ENCODE data around the gene IQGAP1. TPM values are rescaled to one million over a fixed set of nuclear protein-coding genes. Genes with fewer than 3 reads are reported as not detected.

IQGAP1 gene
- total RNA-seq, 4 donors from 2014 or later: 206 to 448 (median 215) TPM

DNA sequence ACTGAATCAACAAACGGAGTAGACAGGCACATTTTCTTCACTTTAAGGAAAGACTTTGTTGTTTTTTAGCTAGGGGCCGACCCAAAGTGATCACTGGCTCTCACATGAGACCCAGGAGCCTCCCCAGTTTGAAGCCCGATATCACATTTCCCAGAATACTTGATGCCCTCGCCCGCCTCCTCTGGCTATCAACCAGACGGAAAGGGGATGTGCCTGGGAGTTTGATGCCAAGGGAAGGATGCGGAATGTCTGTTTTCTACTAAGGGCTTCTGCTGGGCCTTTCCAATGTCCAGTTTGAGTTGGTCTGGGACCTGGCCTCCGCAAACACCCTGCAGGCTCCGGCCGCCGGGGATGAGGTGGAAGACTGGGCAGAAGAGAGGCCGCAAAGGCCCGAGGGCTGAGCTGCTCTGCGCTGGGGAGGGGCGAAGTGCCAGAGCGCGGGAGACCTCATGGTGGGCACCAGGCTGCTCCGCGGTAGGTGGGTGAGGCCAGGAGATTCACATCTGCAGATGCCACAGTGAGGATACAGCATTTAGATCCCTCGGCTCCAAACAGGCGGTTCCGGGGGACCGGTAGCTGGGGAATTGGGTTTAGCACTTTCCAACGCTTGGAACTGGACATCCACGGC, 36.4 kb upstream of the IQGAP1 start:
- no peaks in the 10 kb centered on the region for H3K27me3 ChIP-seq
- peaks cover 5% of the 10 kb centered on the region for H3K4me1 ChIP-seq
- H3K27ac ChIP-seq: no peak overlapping the region
- DNase-seq (ENCODE audit: low spot score in 2 of 2): no peak
- H3K9me3 ChIP-seq: no peaks in the 10 kb centered on the region
- H3K4me3 ChIP-seq: peak overlapping the region; percentile 64
- H3K36me3 ChIP-seq: no peaks in the 10 kb centered on the region
- WGBS: 68% methylated on average over 11 of the region's 25 CpGs
- TF ChIP-seq POLR2AphosphoS5 (IDR thresholded peaks at IDR 0.05) (no peak), EP300 (IDR thresholded peaks at IDR 0.05) (no peak), POLR2A (IDR thresholded peaks at IDR 0.05) (no peak)
- TF ChIP-seq, protein P1, sequence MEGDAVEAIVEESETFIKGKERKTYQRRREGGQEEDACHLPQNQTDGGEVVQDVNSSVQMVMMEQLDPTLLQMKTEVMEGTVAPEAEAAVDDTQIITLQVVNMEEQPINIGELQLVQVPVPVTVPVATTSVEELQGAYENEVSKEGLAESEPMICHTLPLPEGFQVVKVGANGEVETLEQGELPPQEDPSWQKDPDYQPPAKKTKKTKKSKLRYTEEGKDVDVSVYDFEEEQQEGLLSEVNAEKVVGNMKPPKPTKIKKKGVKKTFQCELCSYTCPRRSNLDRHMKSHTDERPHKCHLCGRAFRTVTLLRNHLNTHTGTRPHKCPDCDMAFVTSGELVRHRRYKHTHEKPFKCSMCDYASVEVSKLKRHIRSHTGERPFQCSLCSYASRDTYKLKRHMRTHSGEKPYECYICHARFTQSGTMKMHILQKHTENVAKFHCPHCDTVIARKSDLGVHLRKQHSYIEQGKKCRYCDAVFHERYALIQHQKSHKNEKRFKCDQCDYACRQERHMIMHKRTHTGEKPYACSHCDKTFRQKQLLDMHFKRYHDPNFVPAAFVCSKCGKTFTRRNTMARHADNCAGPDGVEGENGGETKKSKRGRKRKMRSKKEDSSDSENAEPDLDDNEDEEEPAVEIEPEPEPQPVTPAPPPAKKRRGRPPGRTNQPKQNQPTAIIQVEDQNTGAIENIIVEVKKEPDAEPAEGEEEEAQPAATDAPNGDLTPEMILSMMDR (IDR thresholded peaks at IDR 0.05): no peak

- no peak within 1 kb of the TSS for H3K27ac ChIP-seq
- H3K27me3 ChIP-seq: no peaks in the 10 kb centered on the region
- DNase-seq (ENCODE audit: low spot score in 2 of 2): peak; percentile 94 to 95
- under 1% methylated on average over 25 of the region's 53 CpGs for WGBS
- H3K9me3 ChIP-seq: no peaks in the 10 kb centered on the region
- H3K36me3 ChIP-seq: no peaks in the 10 kb centered on the region
- peaks cover 5% of the 10 kb centered on the region for H3K4me1 ChIP-seq
- H3K4me3 ChIP-seq: peak within 1 kb of the TSS; percentile 64
- TF ChIP-seq POLR2AphosphoS5 (IDR thresholded peaks at IDR 0.05) (peak in 1 of 3 donors; percentile 62), POLR2A (IDR thresholded peaks at IDR 0.05) (no peak), EP300 (IDR thresholded peaks at IDR 0.05) (no peak)
- TF ChIP-seq, protein P1 (IDR thresholded peaks at IDR 0.05): no peak
Observed at GRCh38 chr15:90352107-90352893, 35.7 kb upstream of the IQGAP1 start, which contains the start of gene ZNF774. TSS of gene ZNF774 (plus strand) at chr15:90352284. CDS start at chr15:90354661, 2,377 bp downstream.

DNA sequence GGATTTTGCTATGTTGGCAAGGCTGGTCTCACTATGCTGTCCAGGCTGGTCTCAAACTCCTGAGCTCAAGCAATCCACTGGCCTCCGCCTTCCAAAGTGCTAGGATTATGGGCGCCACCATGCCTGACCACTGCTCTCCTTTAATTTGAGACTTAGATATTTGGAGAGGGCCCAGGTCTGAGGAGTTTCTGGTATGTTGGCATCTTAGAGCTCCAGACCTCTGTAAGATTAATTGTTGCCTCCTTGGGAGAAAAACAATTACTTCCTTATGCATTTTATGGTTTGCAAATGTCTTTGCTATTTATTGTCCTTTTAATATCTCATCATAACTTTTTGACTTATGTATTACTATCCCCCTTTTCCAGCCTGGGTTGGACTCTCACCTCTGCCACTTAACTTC, 33.1 kb upstream of the IQGAP1 start:
- Histone ChIP-seq H3K36me3 (peaks cover 4% of the 10 kb centered on the region), H3K4me1 (peaks cover 5% of the 10 kb centered on the region), H3K9me3 (no peaks in the 10 kb centered on the region), H3K4me3 (no peak overlapping the region), H3K27ac (no peak overlapping the region), H3K27me3 (no peaks in the 10 kb centered on the region)
- 87% methylated on average over 2 of the region's 2 CpGs for WGBS
- DNase-seq (ENCODE audit: low spot score in 2 of 2): no peak
- TF ChIP-seq, protein P1 (IDR thresholded peaks at IDR 0.05): no peak
- TF ChIP-seq POLR2AphosphoS5 (IDR thresholded peaks at IDR 0.05) (no peak), POLR2A (IDR thresholded peaks at IDR 0.05) (no peak), EP300 (IDR thresholded peaks at IDR 0.05) (no peak)

- H3K4me1 ChIP-seq: peaks cover 20% of the 10 kb centered on the region
- H3K36me3 ChIP-seq: peaks cover 10% of the 10 kb centered on the region
- H3K27me3 ChIP-seq: no peaks in the 10 kb centered on the region
- no peaks in the 10 kb centered on the region for H3K9me3 ChIP-seq
- no peak for DNase-seq (ENCODE audit: low spot score in 2 of 2)
- no peak overlapping the region for H3K4me3 ChIP-seq
- TF ChIP-seq POLR2AphosphoS5 (IDR thresholded peaks at IDR 0.05) (no peak), EP300 (IDR thresholded peaks at IDR 0.05) (no peak), POLR2A (IDR thresholded peaks at IDR 0.05) (no peak)
- TF ChIP-seq, protein P1 (IDR thresholded peaks at IDR 0.05): no peak
- H3K27ac ChIP-seq: no peak overlapping the region
- 86% methylated on average over 8 of the region's 8 CpGs for WGBS
Observed at GRCh38 chr15:90358124-90359033, 29.7 kb upstream of the IQGAP1 start.

Measured in suprapubic skin (tissue), 4 donors.